Lower lobe of right lung (tissue), 2 donors: ENCODE data around the gene PHF20. TPM values are rescaled to one million over a fixed set of nuclear protein-coding genes. Genes with fewer than 3 reads are reported as not detected.
"Not testable (repeated sequence)": the region's sequence is repeated elsewhere in the genome, so short reads cannot be mapped to it uniquely, and the experiment has no call there.

Source experiments
- ATAC-seq, 2 donors: fragments of 200-7000 bp; cut with Tn5 transposase; one replicate each; pipeline ENCODE4 v1.9.1; 2020 to 2022; ENCODE audit warnings: mild to moderate bottlenecking in 2 of 2, moderate library complexity in 2 of 2
- DNase-seq: peaks from one replicate; pipeline ENCODE4 v3.0.0-alpha.2; 2020
- H3K27ac ChIP-seq: fragments of 200-600 bp; one replicate; pipeline ENCODE4 v1.8.0; 2022
- H3K27me3 ChIP-seq: fragments of 200-600 bp; one replicate; pipeline ENCODE4 v1.8.0; 2022; ENCODE audit warnings: low read depth
- H3K36me3 ChIP-seq: fragments of 200-600 bp; one replicate; pipeline ENCODE4 v1.8.0; 2022; ENCODE audit warnings: mild to moderate bottlenecking
- H3K4me1 ChIP-seq: fragments of 200-600 bp; one replicate; pipeline ENCODE4 v1.8.0; 2022
- H3K4me3 ChIP-seq: fragments of 200-600 bp; one replicate; pipeline ENCODE4 v1.8.0; 2022; ENCODE audit warnings: mild to moderate bottlenecking
- H3K9me3 ChIP-seq: fragments of 200-600 bp; one replicate; pipeline ENCODE4 v1.8.0; 2022
- intact Hi-C: fragments of 100-400 bp; cut with DNase I; formaldehyde crosslinking; loops from one replicate; pipeline ENCODE4 v1.11.0; 2022
- total RNA-seq: library from RNA; stranded (reverse); fragmentation: NEBNext Ultra II Directional; extraction: Animal tissue kit (Norgen Biotek cat#: 25700); gene quantifications from one replicate; pipeline ENCODE4 v1.2.1, GENCODE V29; 2021
- TF ChIP-seq, protein P1 (sequence below): fragments of 200-600 bp; IDR thresholded peaks from one replicate; pipeline ENCODE4 v1.8.0; 2022; ENCODE audit warnings: antibody characterized with exemption, mild to moderate bottlenecking
- donor health status: DM: no; HTN: yes; CAD: no; lungs with severe emphysema.

The PHF20 gene
- total RNA-seq, 1 donor from 2014 or later: 47.9 TPM

DNA sequence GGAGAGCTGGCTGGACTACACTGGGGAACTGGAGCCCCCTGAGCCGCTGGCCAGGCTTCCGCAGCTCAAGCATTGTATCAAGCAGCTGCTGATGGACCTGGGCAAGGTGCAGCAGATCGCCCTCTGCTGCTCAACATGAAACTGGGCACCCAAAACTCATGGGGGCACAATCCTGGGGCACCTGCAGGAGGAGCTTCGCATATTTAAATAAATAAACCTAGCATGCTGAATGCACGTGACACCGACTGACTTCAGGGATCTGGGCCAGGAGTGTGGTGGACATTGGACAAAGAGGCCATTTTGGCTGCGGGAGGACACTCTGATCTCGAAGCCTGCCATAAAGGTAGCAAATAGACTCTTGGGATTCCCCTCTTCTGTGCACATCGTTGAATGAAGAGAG, 175.7 kb downstream of the PHF20 start:
- Histone ChIP-seq H3K36me3 (peaks cover 67% of the 10 kb centered on the region), H3K4me3 (no peak overlapping the region), H3K27me3 (no peaks in the 10 kb centered on the region), H3K27ac (no peak overlapping the region), H3K4me1 (peaks cover 9% of the 10 kb centered on the region), H3K9me3 (no peaks in the 10 kb centered on the region)
- intact Hi-C loops: no loop called here
- no peak for DNase-seq
- ATAC-seq: peak in 1 of 2 donors; percentile 21
- TF ChIP-seq, protein P1, sequence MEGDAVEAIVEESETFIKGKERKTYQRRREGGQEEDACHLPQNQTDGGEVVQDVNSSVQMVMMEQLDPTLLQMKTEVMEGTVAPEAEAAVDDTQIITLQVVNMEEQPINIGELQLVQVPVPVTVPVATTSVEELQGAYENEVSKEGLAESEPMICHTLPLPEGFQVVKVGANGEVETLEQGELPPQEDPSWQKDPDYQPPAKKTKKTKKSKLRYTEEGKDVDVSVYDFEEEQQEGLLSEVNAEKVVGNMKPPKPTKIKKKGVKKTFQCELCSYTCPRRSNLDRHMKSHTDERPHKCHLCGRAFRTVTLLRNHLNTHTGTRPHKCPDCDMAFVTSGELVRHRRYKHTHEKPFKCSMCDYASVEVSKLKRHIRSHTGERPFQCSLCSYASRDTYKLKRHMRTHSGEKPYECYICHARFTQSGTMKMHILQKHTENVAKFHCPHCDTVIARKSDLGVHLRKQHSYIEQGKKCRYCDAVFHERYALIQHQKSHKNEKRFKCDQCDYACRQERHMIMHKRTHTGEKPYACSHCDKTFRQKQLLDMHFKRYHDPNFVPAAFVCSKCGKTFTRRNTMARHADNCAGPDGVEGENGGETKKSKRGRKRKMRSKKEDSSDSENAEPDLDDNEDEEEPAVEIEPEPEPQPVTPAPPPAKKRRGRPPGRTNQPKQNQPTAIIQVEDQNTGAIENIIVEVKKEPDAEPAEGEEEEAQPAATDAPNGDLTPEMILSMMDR: peak; percentile 14

DNA sequence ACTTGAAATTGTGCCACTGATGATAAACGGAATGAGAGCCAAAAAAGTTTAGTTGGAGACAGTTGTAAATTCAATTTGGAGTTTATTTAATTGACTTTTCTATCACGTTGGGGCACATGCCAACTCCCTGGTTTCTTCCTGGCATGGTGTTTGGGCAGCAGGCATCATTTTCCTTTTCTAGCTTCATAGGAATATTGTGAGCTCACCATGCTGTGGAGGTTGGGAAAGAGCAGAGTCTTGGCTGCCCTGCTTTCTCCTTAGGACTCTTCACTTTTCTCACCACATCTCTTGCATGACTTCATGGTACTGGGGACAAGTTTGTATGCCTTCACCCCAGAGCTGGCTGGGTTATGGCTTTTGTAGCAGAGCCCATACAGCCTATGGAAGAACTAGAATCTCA, 176.1 kb downstream of the PHF20 start:
- no peak for ATAC-seq

DNA sequence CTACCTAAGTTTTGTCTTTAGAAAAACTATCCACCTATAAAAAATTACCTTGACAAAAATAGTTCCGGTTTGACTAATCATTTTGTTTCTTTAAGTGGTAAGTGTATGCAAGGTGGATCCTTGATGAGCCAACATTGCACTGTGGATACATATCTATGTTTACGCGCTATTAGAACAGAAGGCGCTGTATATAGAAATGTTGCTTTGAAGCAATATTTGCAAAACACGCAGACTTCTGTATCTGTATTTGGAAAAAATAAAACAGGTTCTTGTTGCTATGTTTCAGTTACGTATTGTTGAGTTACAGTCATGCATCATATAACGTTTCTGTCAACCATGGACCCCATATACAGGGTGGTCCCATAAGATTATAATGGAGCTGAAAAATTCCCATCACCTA, 178.3 kb downstream of the PHF20 start:
- intact Hi-C loops: no loop called here
- DNase-seq (no peak), ATAC-seq (no peak)
- Histone ChIP-seq H3K27me3 (no peaks in the 10 kb centered on the region), H3K4me1 (peaks cover 21% of the 10 kb centered on the region), H3K36me3 (peaks cover 44% of the 10 kb centered on the region), H3K4me3 (no peak overlapping the region), H3K27ac (no peak overlapping the region), H3K9me3 (no peaks in the 10 kb centered on the region)
- TF ChIP-seq, protein P1: no peak

More for the DNA sequence above, 176.1 kb downstream of the PHF20 start:
- H3K27ac ChIP-seq: no peak overlapping the region
- H3K9me3 ChIP-seq: no peaks in the 10 kb centered on the region
- H3K4me3 ChIP-seq: no peak overlapping the region
- H3K27me3 ChIP-seq: no peaks in the 10 kb centered on the region
- intact Hi-C loops: no loop called here
- no peak for DNase-seq
- peaks cover 63% of the 10 kb centered on the region for H3K36me3 ChIP-seq
- TF ChIP-seq, protein P1: no peak
- H3K4me1 ChIP-seq: peaks cover 13% of the 10 kb centered on the region

DNA sequence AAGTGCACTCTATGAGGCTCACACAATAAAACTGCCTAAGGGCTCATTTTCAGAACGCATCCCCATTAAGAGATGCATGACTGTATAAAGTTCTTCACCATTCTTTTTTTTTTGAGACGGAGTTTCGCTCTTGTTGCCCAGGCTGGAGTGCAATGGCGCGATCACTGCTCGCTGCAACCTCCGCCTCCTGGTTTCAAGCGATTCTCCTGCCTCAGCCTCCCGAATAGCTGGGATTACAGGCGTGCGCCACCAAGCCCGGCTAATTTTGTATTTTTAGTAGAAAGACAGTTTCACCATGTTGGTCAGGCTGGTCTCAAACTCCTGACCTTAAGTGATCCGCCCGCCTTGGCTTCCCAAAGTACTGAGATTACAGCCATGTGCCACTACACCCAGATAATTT, 180.3 kb downstream of the PHF20 start:
- DNase-seq, ATAC-seq, H3K9me3 ChIP-seq, H3K27me3 ChIP-seq, H3K27ac ChIP-seq, intact Hi-C loops: not testable (repeated sequence)
- peak overlapping the region; percentile 91 for H3K4me3 ChIP-seq
- H3K36me3 ChIP-seq: peaks cover 30% of the 10 kb centered on the region
- H3K4me1 ChIP-seq: peaks cover 26% of the 10 kb centered on the region

DNA sequence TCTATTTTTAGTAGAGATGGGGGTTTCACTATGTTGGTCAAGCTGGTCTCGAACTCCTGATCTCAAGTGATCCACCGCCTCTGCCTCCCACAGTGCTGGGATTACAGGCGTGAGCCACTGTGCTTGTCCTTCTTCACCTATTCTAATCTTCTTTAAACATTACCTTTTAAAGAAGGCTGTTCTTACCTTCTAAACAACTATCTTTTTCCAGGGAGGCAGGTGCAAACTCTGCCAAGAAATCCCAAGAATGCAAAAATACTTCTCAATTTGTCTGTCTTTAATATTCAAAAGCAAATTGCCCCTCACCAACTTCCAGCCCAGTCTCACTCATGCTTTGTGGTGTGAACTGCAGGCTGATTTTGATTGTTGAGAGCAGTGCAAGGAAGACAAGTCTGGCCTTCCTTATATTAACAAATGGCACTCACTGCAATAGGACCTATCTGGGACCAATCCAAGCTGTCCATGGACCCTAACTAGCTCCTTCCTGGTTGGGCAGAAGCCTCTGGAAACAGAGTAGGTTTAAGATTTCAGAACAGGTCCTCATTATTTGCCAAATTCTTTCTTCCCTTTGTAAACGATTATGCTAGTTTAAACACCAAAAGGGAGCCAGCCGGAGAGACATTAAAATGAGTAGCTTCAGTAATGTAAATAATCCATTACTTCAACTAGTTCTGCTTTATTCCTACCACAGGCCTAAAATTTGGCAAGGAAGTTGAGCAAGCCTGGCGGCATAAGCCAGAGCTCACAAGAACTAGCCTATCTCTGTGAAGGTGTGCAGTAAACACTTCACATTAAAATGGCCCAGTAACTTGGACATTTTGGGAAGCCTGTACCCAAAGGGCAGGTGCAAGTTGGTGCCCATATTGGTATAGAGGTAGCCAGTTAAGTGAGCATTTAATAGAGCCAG, 180.9 kb downstream of the PHF20 start:
- intact Hi-C loops: no loop called here
- Histone ChIP-seq H3K4me3 (peak overlapping the region; percentile 91), H3K4me1 (peaks cover 26% of the 10 kb centered on the region), H3K27ac (peak overlapping the region; percentile 98), H3K27me3 (no peaks in the 10 kb centered on the region), H3K36me3 (peaks cover 23% of the 10 kb centered on the region), H3K9me3 (no peaks in the 10 kb centered on the region)
- DNase-seq: no peak
- ATAC-seq: no peak
- TF ChIP-seq, protein P1: no peak
